CD4-positive, CD25-positive, alpha-beta regulatory T cell (primary cell): ENCODE measurements around the gene FGF12. TPM values are rescaled to one million over a fixed set of nuclear protein-coding genes. Genes with fewer than 3 reads are reported as not detected.

Experiments
- ATAC-seq, 2 donors: fragments of 150-1000 bp; cut with Tn5 transposase; one replicate each; pipeline ENCODE4 v1.10.0; 2021; ENCODE audit warnings: low read depth in 2 of 2, moderate number of reproducible peaks in 2 of 2, moderate library complexity in 1 of 2
- DNase-seq, 3 donors: peaks; one replicate each; pipeline versions ENCODE4 v3.0.0 to v3.0.0-alpha.2; 2012 to 2022; ENCODE audit warnings: mixed read lengths in 1 of 3
- H3K27ac ChIP-seq: one replicate; pipeline ENCODE4 v1.7.0; 2013; ENCODE audit warnings: mild to moderate bottlenecking, low read length; ENCODE audit not compliant: insufficient read depth, poor library complexity, severe bottlenecking
- H3K27me3 ChIP-seq: one replicate; pipeline ENCODE4 v1.7.0; 2013; ENCODE audit warnings: low read length; ENCODE audit not compliant: control insufficient read depth, insufficient read depth
- H3K36me3 ChIP-seq: one replicate; pipeline ENCODE4 v1.7.0; 2013; ENCODE audit warnings: mild to moderate bottlenecking, low read length, moderate library complexity; ENCODE audit not compliant: control insufficient read depth, insufficient read depth
- H3K4me1 ChIP-seq: 2 replicates; pipeline ENCODE4 v1.7.0; 2013; ENCODE audit warnings: mild to moderate bottlenecking, low read length; ENCODE audit not compliant: insufficient read depth, control insufficient read depth, poor library complexity, severe bottlenecking
- H3K4me3 ChIP-seq: one replicate; pipeline ENCODE4 v1.7.0; 2013; ENCODE audit warnings: low read depth, mild to moderate bottlenecking, low read length, moderate library complexity
- H3K9me3 ChIP-seq, 2 experiments: 1 replicate in 1 of 2; 2 replicates in 1 of 2; pipeline ENCODE4 v1.7.0; 2013; ENCODE audit warnings: low read length in 2 of 2, mild to moderate bottlenecking in 1 of 2, moderate library complexity in 1 of 2; ENCODE audit not compliant: control insufficient read depth in 2 of 2
- H3K27ac Mint-ChIP-seq, 3 donors: one replicate each; pipeline ENCODE4 v1.8.0; 2020 to 2022; ENCODE audit warnings: mild to moderate bottlenecking in 3 of 3, mixed read lengths in 3 of 3, moderate library complexity in 2 of 3
- H3K27me3 Mint-ChIP-seq: one replicate; pipeline ENCODE4 v1.8.0; 2022; ENCODE audit warnings: mild to moderate bottlenecking, mixed read lengths
- H3K36me3 Mint-ChIP-seq: one replicate; pipeline ENCODE4 v1.8.0; 2020; ENCODE audit warnings: mixed read lengths
- H3K4me1 Mint-ChIP-seq, 4 donors: one replicate each; pipeline ENCODE4 v1.8.0; 2020 to 2022; ENCODE audit warnings: mixed read lengths in 4 of 4, mild to moderate bottlenecking in 1 of 4
- H3K4me3 Mint-ChIP-seq, 4 donors: one replicate each; pipeline ENCODE4 v1.8.0; 2020 to 2022; ENCODE audit warnings: mild to moderate bottlenecking in 4 of 4, mixed read lengths in 4 of 4, moderate library complexity in 3 of 4
- H3K9me3 Mint-ChIP-seq, 7 donors: one replicate each; pipeline ENCODE4 v1.8.0; 2020 to 2022; ENCODE audit warnings: mixed read lengths in 7 of 7, mild to moderate bottlenecking in 3 of 7, moderate library complexity in 2 of 7
- polyA plus RNA-seq, 4 donors: library from polyadenylated mRNA; unstranded; fragments of 300-500 nt; fragmentation: Illumina TruSeq; gene quantifications; one replicate each; pipeline ENCODE4 v1.2.3, GENCODE V29; 2021
- total RNA-seq: library from RNA; stranded (reverse); gene quantifications from one replicate; pipeline ENCODE4 v1.2.3, GENCODE V29; 2022

Gene FGF12
- total and polyA plus RNA-seq, 5 donors from 2014 or later: not detected

DNA sequence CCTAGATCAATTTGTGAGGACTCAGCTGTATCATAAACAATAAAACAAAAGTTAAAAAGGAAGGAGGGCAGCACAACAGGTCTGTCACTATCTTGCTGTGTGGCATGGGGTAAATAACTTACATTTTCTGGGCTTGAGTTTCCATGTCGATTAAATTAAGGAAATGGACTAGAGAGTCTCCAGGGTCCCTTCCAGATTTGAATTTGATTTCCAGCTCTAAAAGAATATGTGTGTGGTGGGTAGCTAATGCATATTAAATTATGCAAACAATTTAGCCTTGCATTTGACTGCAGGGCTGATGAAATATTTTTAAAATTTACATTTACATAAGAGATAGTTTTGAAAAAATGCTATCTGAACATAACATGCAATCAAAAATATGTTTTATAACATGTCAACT lies 447.7 kb downstream of the FGF12 start:
- H3K27ac Mint-ChIP-seq: no peak overlapping the region

DNA sequence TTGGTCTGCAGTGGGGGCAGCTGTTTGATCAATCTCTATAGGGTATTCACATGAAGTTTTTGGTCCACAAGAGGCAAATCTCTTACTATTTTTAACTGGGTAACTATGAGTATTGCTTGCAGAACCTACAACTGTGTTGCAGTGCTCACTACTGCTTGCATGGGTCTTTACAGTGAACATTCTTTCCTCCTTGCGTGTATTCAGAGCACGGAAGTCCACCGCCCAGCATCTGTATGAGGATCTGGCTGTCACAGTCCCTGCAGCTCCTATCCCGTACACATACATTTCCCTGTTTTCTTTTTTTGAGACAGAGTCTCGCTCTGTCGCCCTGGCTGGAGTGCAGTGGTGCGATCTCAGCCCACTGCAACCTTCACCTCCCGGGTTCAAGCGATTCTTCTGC lies 449.9 kb downstream of the FGF12 start:
- Mint-ChIP-seq H3K4me1 (no peaks in the 10 kb centered on the region), H3K36me3 (no peaks in the 10 kb centered on the region), H3K4me3 (no peak overlapping the region), H3K27me3 (no peaks in the 10 kb centered on the region), H3K27ac (no peak overlapping the region), H3K9me3 (peaks cover 0 to 9% (median 0%) of the 10 kb centered on the region in 7 donors)
- Histone ChIP-seq H3K27ac (no peak overlapping the region), H3K9me3 (no peaks in the 10 kb centered on the region), H3K27me3 (no peaks in the 10 kb centered on the region), H3K4me3 (no peak overlapping the region), H3K4me1 (no peaks in the 10 kb centered on the region), H3K36me3 (no peaks in the 10 kb centered on the region)
- DNase-seq (no peak), ATAC-seq (no peak)

More for the DNA sequence above, 447.7 kb downstream of the FGF12 start:
- Histone ChIP-seq H3K9me3 (no peaks in the 10 kb centered on the region), H3K4me3 (no peak overlapping the region), H3K27me3 (no peaks in the 10 kb centered on the region), H3K27ac (no peak overlapping the region), H3K4me1 (no peaks in the 10 kb centered on the region), H3K36me3 (no peaks in the 10 kb centered on the region)
- Mint-ChIP-seq H3K27me3 (no peaks in the 10 kb centered on the region), H3K36me3 (no peaks in the 10 kb centered on the region), H3K9me3 (peaks cover 0 to 7% (median 0%) of the 10 kb centered on the region in 7 donors), H3K4me1 (no peaks in the 10 kb centered on the region), H3K4me3 (no peak overlapping the region)
- ATAC-seq (no peak), DNase-seq (no peak)

DNA sequence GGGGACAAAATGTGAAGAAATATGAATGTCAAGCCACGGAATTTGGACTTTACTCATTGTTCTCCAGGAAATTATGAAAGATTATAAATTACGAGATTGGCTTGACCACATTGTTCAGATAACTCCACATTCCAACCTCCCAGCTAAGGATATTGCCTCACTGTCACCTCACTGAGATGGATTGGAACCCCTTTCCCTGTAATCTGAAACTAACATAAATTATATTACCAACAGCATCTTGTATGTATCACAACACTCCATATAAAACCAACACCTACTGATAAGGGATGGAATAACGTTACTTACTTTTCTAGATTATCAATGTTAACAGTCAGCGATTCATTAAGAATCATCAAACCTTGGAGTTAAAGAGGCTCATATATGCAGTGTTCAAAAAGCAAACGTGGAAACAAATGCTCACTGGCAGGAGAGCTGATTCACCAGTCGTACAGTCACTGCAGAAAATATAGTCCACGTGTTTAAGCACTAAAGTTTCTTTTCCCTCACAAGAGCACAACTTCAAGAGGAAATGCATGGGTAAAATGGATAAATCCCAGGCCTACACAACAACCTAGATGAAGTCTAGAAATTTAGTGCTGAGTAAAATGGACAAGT lies 451.5 kb downstream of the FGF12 start:
- ATAC-seq: no peak
- H3K4me1 ChIP-seq: no peaks in the 10 kb centered on the region
- no peak for DNase-seq
- no peaks in the 10 kb centered on the region for H3K9me3 ChIP-seq
- no peak overlapping the region for H3K27ac ChIP-seq
- no peak overlapping the region for H3K4me3 ChIP-seq
- no peaks in the 10 kb centered on the region for H3K36me3 ChIP-seq
- Mint-ChIP-seq H3K36me3 (no peaks in the 10 kb centered on the region), H3K4me1 (no peaks in the 10 kb centered on the region), H3K4me3 (no peak overlapping the region), H3K9me3 (peaks cover 0 to 9% (median 0%) of the 10 kb centered on the region in 7 donors), H3K27ac (no peak overlapping the region), H3K27me3 (no peaks in the 10 kb centered on the region)
- no peaks in the 10 kb centered on the region for H3K27me3 ChIP-seq

DNA sequence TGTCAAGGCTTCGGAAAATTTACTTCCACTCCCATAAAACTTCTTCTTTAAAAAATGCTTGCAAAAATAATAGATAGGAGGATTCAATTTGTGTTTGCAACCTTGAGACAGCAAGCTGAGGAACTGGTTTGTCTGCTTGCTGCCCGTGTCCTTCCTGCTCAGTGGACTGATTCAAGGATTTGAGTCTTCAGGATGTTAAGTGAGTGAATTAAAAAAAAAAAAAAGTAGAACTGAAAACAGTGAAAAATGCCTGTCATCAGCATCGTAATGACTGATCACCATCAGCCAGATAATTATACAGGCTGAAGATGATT lies 453.7 kb downstream of the FGF12 start:
- ATAC-seq: no peak
- Histone ChIP-seq H3K36me3 (no peaks in the 10 kb centered on the region), H3K4me1 (no peaks in the 10 kb centered on the region), H3K9me3 (no peaks in the 10 kb centered on the region), H3K4me3 (no peak overlapping the region), H3K27me3 (no peaks in the 10 kb centered on the region), H3K27ac (no peak overlapping the region)
- no peak overlapping the region for H3K27ac Mint-ChIP-seq
- H3K36me3 Mint-ChIP-seq: no peaks in the 10 kb centered on the region
- H3K4me1 Mint-ChIP-seq: no peaks in the 10 kb centered on the region
- H3K4me3 Mint-ChIP-seq: no peak overlapping the region
- peaks cover 0 to 7% (median 0%) of the 10 kb centered on the region in 7 donors for H3K9me3 Mint-ChIP-seq
- peaks cover 6% of the 10 kb centered on the region for H3K27me3 Mint-ChIP-seq
- DNase-seq: no peak

DNA sequence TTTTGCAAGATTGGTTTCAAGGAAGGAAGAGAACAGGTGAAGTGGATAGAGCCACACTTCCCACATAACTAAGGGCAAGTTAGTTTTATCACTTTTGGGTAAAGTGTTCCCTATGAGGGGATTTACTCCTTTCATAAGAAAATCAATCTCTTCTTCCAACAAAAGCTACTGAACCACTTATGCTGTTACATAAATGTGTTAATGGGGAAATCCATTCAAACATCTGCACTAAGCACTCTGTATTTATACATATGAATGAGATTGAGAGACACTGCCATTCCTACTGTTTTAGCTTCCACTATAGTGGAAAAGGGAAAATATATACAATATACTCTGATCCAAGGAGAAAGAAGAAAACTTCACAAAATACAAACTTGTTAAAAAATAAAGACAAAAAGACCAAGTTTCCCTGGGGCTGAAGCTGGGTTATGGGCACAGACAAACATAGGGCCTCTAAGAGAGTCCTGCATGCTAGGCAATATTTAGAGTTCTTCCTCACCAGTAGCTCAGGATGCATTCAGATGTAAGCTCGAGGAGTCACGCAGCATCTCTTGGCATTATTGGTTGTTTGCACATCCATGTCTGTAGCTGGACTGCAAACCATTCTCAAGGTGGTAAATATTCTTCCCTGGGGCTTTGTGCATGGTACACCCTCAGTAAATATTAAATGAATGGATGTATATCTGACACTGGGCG lies 454.2 kb downstream of the FGF12 start:
- Histone ChIP-seq H3K4me3 (no peak overlapping the region), H3K36me3 (no peaks in the 10 kb centered on the region), H3K27me3 (no peaks in the 10 kb centered on the region), H3K9me3 (no peaks in the 10 kb centered on the region), H3K27ac (no peak overlapping the region), H3K4me1 (no peaks in the 10 kb centered on the region)
- H3K4me1 Mint-ChIP-seq: no peaks in the 10 kb centered on the region
- H3K9me3 Mint-ChIP-seq: peaks cover 0 to 6% (median 0%) of the 10 kb centered on the region in 7 donors
- no peak overlapping the region for H3K4me3 Mint-ChIP-seq
- H3K27me3 Mint-ChIP-seq: peaks cover 6% of the 10 kb centered on the region
- H3K27ac Mint-ChIP-seq: no peak overlapping the region
- no peak for ATAC-seq
- no peak for DNase-seq
- no peaks in the 10 kb centered on the region for H3K36me3 Mint-ChIP-seq

DNA sequence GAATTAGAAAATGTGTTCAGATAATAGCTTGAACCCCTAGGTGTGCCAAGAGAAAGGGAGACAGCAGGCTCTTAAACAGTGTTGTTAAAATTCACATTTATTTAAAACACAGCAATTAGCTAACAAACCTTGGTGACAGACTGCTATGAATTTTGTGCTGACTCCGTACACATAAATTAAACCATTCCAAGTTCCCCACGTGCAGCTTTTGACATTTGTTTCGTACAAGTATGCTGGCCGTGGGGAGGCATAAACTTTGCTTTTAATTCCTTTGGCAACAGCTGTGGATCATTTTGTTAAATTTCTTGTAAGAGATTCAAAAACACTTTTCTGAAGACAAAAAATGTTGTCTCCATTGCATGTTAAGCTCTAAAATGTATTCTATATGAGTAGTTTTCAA lies 465.3 kb downstream of the FGF12 start:
- no peak overlapping the region for H3K27ac Mint-ChIP-seq
- H3K4me1 Mint-ChIP-seq: no peaks in the 10 kb centered on the region
- Histone ChIP-seq H3K36me3 (no peaks in the 10 kb centered on the region), H3K4me3 (no peak overlapping the region), H3K27me3 (no peaks in the 10 kb centered on the region), H3K4me1 (no peaks in the 10 kb centered on the region), H3K9me3 (peaks cover 0 to 4% of the 10 kb centered on the region in 2 experiments), H3K27ac (no peak overlapping the region)
- H3K27me3 Mint-ChIP-seq: no peaks in the 10 kb centered on the region
- no peaks in the 10 kb centered on the region for H3K36me3 Mint-ChIP-seq
- H3K9me3 Mint-ChIP-seq: peaks cover 0 to 10% (median 0%) of the 10 kb centered on the region in 7 donors
- H3K4me3 Mint-ChIP-seq: no peak overlapping the region
- ATAC-seq (no peak), DNase-seq (no peak)

DNA sequence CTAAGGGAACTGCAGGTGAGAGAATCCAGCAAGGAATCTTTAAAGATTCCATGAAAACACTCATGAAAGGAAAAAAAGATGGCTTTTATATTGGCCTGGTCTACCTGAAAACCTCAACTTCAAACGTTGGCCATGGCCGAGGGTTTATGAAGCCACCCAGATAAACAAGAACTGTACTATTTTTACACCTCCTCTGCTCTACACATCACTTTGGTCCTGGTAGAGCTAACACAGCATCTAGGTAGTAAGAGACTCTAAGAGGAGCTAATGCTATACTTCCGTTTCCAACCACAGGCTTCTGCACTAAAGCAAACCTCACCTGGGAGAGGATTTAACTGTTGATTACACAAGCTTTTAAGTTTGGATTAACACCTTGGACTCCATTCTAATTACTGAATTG lies 466.2 kb downstream of the FGF12 start:
- Histone ChIP-seq H3K27ac (no peak overlapping the region), H3K36me3 (no peaks in the 10 kb centered on the region), H3K4me3 (no peak overlapping the region), H3K9me3 (peaks cover 0 to 4% of the 10 kb centered on the region in 2 experiments), H3K4me1 (no peaks in the 10 kb centered on the region), H3K27me3 (no peaks in the 10 kb centered on the region)
- peaks cover 0 to 10% (median 0%) of the 10 kb centered on the region in 7 donors for H3K9me3 Mint-ChIP-seq
- H3K27me3 Mint-ChIP-seq: no peaks in the 10 kb centered on the region
- H3K4me3 Mint-ChIP-seq: no peak overlapping the region
- H3K27ac Mint-ChIP-seq: no peak overlapping the region
- DNase-seq: no peak
- no peaks in the 10 kb centered on the region for H3K4me1 Mint-ChIP-seq
- H3K36me3 Mint-ChIP-seq: no peaks in the 10 kb centered on the region
- no peak for ATAC-seq
